C4-2B (cell line): ENCODE data around the gene CPEB4.

Experiments
- H3K27ac ChIP-seq: fragments of 450-650 bp; 2 replicates; pipeline ENCODE4 v1.5.1; 2017
- CTCF ChIP-seq: fragments of 450-650 bp; conservative IDR thresholded peaks from 2 replicates; pipeline ENCODE4 v1.5.1; 2017; ENCODE audit warnings: mild to moderate bottlenecking
- ZFX ChIP-seq: fragments of 450-650 bp; IDR thresholded peaks from 2 replicates; pipeline ENCODE4 v1.6.1; 2017

CPEB4 gene

GRCh38 chr5:173988554-173989431 lies 100.6 kb downstream of the CPEB4 start, which contains the start of gene C5orf47:
Gene C5orf47, plus strand, starts transcription at chr5:173989170. Its CDS starts 94 bp downstream, at chr5:173989264.
- TF ChIP-seq CTCF (no peak), ZFX (no peak)
- H3K27ac ChIP-seq: no peak within 1 kb of the TSS

GRCh38 chr5:173989432-173990082 lies 101.4 kb downstream of the CPEB4 start:
- no peak overlapping the region for H3K27ac ChIP-seq
- no peak for TF ChIP-seq CTCF
- no peak for TF ChIP-seq ZFX

- TF ChIP-seq ZFX (no peak), CTCF (no peak)
Observed at GRCh38 chr5:173997331-173997730, 109.2 kb downstream of the CPEB4 start.

GRCh38 chr5:173998531-173998930 lies 110.4 kb downstream of the CPEB4 start:
- no peak overlapping the region for H3K27ac ChIP-seq
- TF ChIP-seq CTCF (no peak), ZFX (no peak)

More at GRCh38 chr5:173997331-173997730, 109.2 kb downstream of the CPEB4 start:
- no peak overlapping the region for H3K27ac ChIP-seq

GRCh38 chr5:174000076-174000475 lies 111.9 kb downstream of the CPEB4 start:
- no peak for TF ChIP-seq ZFX
- no peak for TF ChIP-seq CTCF
- no peak overlapping the region for H3K27ac ChIP-seq

- TF ChIP-seq ZFX: no peak
- TF ChIP-seq CTCF: no peak
- H3K27ac ChIP-seq: no peak overlapping the region
Observed at GRCh38 chr5:174003795-174004194, 115.6 kb downstream of the CPEB4 start.

GRCh38 chr5:174008922-174009321 lies 120.8 kb downstream of the CPEB4 start:
- no peak overlapping the region for H3K27ac ChIP-seq

More at GRCh38 chr5:174008922-174009321, 120.8 kb downstream of the CPEB4 start:
- TF ChIP-seq ZFX: no peak
- no peak for TF ChIP-seq CTCF
